SH-SY5Y (cell line): ENCODE measurements around the gene TTC21A.

Experiments used
- GATA2 ChIP-seq: IDR thresholded peaks from 2 replicates; pipeline ENCODE4 v1.6.1; 2011; ENCODE audit warnings: mild to moderate bottlenecking, low read depth, low read length
- GATA3 ChIP-seq: IDR thresholded peaks from 2 replicates; pipeline ENCODE4 v1.6.1; 2011; ENCODE audit warnings: low read depth, mild to moderate bottlenecking, low read length, moderate library complexity

DNA sequence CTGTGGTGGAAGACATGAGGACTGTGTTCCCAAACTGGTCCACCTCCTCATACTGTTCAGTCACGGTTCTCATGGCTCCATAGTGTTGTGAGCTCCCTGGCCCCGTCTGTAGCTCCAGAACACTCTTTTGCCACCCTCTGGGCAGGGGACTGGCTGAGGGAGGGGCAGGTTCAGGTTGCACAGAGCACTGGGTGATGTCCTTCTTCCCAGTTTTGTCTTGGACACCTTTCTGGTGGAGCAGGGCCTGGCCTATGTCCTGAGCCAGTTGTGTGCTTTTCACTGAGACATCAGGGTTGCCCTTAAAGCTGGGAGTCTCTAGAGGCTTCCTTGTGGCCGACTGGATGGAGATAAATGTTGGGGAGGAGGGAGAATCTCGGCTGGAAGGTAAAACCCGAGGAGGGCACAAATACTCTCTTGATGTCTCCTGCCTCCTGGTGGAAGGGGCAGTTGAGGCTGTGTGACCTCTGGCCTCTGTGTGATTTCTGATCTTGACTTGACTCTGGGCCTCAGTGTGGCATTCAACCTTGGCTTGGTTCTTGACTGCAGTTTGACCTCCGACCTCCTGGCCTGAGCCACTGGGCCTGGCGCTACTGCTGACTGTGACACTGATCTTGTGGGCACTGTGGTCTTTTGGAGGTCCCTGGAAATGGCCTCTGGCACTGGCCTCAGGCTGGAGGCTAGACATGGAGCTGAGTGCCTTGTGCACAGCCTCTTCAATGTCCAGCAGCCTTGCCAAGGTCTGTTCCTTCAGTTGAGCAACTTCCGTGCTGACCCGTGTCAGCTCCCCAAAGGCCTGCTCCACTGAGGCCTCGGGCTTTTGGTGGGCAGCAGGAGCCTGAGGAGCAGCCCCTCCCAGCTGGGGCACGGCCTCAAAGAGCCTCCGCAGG is 76.8 kb downstream of the TTC21A start:
- TF ChIP-seq GATA2 (no peak), GATA3 (no peak)
